NCI-H748 (cell line): ENCODE results near the gene NDUFAF2.
"Not testable (repeated sequence)": the region's sequence is repeated elsewhere in the genome, so short reads cannot be mapped to it uniquely, and the experiment has no call there.

Experiments
- DNase-seq: peaks from one replicate; lab custom pipeline; 2025; ENCODE audit not compliant: unreplicated experiment; lab: John Stamatoyannopoulos, UW

Gene NDUFAF2, protein sequence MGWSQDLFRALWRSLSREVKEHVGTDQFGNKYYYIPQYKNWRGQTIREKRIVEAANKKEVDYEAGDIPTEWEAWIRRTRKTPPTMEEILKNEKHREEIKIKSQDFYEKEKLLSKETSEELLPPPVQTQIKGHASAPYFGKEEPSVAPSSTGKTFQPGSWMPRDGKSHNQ

GRCh38 chr5:60944904-60945812 is at the start of gene NDUFAF2, which contains the start of gene ERCC8:
TSS of gene NDUFAF2 (plus strand) at chr5:60945205. CDS start at chr5:60945256, 51 bp downstream.
TSS of gene ERCC8 (minus strand) at chr5:60945070. CDS start at chr5:60945008, 62 bp downstream.
- DNase-seq = peak; percentile 93

GRCh38 chr5:60896991-60897390 is 48.0 kb upstream of the NDUFAF2 start:
- no peak for DNase-seq

- DNase-seq = no peak
Measured at GRCh38 chr5:60903356-60903755, 41.6 kb upstream of the NDUFAF2 start.

GRCh38 chr5:60916646-60917045 is 28.4 kb upstream of the NDUFAF2 start:
- no peak for DNase-seq

- no peak for DNase-seq
Measured at GRCh38 chr5:60918466-60918865, 26.5 kb upstream of the NDUFAF2 start.

DNA sequence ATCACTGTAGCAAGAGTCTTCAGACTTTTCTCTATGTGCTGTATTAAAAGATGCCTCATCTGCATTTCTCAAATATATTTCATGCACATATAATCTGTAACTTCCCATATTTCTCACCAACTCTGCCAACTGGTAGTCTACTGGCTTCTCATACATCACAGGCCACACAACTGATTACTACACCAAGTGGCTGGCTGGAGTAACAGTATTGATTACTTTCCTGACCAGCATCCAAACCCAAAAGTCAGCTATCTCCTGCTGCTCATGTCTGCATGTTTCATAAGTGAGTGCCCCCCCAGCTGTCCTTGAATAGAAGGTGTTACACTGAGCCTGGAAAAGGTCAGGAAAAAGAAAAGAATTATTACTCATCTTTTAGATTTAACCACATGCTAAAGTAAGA is 17.6 kb upstream of the NDUFAF2 start:
- no peak for DNase-seq

DNA sequence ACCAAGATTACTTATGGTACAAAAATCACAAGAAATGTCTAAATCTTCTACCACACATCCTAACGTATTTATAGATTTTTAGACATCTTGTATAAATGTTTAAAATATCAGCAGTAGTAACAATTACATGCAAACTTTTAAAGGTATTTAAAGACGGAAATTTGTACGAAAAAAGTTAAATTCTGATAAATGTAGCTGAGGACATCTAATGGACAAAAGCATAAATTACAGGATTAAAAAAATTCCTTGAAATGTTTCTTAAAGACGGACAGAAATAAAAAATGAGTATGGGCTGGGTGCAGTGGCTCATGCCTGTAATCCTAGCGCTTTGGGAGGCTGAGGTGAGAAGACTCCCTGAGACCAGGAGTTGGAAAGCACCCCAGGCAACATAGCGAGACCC is 16.0 kb upstream of the NDUFAF2 start:
- DNase-seq = peak; percentile 1

GRCh38 chr5:60943624-60944023 is 1.4 kb upstream of the NDUFAF2 start:
- DNase-seq = no peak

DNA sequence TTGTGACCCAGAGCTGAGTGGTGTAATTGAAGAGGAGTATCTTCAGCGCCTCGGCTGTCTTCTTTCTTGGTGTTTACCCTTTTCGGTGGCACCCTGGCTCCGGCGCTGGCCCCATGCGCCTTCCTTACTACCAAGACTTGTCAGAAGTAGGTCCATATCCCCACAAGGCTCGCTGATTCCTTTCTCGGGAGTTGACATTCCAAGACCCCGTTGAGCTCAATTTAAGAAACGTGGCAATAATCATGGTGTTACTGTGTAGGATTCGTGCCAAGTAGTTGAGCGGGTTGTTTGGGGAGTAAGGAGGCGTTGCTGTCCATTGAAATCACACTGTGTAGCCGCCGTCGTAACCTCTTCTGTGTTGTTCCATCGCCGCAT is 795 bp downstream of the NDUFAF2 start:
- peak; percentile 58 for DNase-seq

- no peak for DNase-seq
Measured at GRCh38 chr5:60948738-60949137, 3.7 kb downstream of the NDUFAF2 start.

DNA sequence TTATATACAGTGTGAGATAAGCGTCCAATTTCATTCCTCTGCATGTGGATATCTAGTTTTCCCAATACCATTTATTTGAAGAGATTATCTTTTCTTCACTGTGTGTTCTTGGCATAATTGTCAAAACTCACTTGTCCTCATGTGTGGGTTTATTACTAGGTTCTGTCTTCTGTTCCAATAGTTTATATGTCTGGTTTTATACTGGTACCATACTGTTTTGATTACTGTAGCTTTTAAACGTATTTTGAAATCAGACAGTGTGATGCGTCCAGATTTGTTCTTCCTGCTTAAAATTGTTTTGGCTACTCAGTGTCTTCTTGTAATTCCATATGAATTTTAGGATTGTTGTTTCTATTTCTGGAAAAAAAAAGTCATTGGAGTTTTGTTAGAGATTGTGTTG is 10.2 kb downstream of the NDUFAF2 start:
- no peak for DNase-seq

DNA sequence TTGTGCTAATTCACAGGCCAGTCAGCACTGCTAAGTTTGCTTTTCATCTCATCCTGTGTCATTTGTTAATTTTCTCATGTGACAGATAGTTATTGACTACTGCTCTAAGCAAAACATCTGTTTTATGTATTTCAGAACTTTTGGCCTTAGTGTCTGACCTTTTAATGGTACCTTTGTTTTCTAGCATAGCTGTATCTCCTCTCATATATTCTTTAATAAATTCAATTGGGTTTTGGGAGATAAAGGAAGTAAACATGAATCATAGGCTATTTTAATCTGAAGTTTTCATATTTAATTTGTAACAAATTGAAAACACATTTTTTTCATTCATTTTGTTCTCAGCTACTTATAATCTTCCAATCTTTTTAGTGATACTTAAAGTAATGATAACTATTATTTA is 13.1 kb downstream of the NDUFAF2 start:
- no peak for DNase-seq

DNA sequence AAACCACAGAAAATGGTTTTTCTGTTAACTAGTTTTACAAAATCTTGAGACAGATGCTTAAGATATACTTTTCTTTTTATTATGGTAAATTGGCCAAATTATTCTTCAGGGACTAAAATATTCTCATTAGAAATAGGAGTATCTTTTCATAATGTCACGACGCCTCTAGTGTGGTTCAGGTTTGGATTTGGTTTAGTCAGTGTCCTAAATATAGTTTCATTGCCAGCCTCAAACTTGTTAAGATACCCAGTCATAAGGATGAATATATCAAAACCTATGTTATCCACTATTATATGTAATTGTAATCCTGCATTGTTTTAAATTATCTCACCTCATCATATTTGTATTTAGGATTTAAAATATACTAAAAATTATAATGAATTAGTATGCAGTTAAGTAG is 13.7 kb downstream of the NDUFAF2 start:
- DNase-seq = no peak

DNA sequence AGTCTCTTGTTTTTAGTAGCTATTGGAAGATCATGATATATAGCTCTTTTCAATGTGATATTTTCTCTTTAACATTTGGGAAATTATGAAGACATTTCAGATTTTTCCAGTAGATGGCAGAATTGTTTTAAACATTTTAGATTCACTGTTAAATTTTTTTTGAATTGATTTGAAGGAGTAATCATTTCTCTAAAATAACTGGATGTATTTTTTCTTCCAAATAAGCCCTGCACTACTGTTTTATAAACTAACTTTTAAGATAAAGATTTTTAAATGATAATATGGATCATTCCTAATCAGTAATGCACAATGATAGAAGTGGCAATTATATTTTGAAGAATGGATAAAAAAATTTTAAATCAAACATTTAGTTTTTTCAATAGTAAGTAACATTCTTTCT is 14.2 kb downstream of the NDUFAF2 start:
- DNase-seq = peak; percentile 16

GRCh38 chr5:60960591-60960990 is 15.6 kb downstream of the NDUFAF2 start:
- DNase-seq = no peak

DNA sequence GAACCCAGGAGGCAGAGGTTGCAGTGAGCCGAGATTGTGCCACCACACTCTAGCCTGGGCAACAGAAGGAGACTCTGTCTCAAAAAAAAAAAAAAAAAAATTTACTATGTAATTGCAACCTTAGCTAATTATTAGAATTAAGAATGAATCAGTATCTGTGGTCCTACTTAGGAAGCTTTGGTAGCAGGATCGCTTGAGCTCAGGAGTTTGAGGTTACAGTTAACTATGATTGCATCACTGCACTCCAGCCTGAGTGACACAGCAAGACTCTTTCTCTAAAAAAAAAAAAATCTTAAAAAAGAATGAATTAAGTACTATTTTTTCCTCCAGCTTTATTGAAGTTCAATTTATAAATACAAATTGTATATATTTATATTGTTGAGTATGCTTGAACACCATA is 16.7 kb downstream of the NDUFAF2 start:
- DNase-seq = no peak

DNA sequence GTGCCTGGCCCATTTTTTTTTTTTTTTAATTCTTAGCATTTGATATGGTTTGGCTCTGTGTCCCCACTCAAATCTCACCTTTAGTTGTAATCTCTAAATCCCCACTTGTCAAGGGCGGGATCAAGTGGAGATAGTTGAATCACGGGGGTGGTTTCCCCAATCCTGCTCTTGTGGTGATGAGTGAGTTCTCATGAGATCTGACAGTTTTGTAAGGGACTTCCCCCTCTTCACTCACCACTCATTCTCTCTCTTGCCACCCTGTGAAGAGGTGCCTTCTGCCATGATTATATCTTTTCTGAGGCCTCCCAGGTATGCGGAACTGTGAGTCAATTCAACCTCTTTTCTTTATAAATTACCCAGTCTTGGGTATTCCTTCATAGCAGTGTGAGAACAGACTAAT is 27.2 kb downstream of the NDUFAF2 start:
- no peak for DNase-seq

GRCh38 chr5:60977956-60978737 is 33.1 kb downstream of the NDUFAF2 start:
- no peak for DNase-seq

DNA sequence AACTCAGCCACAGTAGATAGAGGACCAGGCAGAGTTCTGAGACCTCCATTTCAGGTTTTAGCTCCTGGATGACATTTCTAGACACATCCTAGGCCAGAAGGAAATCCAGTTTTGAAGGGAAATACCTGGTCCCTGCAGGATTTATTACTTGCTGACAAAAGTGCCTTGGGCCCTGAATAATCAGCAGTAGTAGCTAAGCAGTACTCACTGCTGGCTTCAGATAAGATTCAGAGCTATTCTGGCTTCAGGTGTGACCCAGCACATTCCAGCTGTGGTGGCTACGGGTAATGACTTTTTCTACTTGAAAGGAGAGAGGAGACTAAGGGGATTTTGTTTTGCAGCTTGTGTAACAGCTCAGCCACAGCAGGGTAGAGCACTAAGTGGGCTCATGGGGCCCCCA is 34.0 kb downstream of the NDUFAF2 start:
- no peak for DNase-seq

DNA sequence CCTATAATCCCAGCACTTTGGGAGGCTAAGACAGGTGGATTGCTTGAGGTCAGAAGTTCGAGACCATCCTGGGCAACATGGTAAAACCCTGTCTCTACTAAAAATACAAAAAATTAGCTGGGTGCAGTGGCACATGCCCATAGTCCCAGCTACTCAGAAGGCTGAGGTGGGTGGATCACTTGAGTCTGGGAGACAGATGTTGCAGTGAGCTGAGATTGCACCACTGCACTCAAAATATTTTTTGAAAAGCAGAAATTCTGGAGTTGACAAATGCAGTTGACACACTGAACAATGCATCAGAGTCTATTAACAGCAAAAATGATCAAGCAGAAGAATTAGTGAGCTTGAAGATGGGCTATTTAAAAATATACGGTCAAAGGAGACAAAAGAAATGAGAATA is 35.5 kb downstream of the NDUFAF2 start:
- no peak for DNase-seq

DNA sequence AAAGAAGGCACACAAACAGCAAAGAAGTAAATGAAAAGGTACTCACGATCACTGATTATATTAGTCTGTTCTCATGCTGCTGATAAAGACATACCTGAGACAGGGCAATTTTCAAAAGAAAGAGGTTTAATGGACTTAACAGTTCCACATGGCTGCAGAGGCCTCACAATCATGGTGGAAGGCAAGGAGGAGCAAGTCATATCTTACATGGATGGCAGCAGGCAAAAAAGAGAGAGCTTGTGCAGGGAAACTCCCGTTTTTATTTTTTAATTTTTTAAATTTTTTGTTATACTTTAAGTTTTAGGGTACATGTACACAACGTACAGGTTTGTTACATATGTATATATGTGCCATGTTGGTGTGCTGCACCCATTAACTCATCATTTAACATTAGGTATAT is 37.1 kb downstream of the NDUFAF2 start:
- not testable (repeated sequence) for DNase-seq

GRCh38 chr5:60989790-60990189 is 44.8 kb downstream of the NDUFAF2 start:
- no peak for DNase-seq
